Neural cell (in vitro differentiated cells): ENCODE results near the gene KCNJ12.

ENCODE experiments used
- EP300 ChIP-seq: fragments of 450-650 bp; conservative IDR thresholded peaks from 2 replicates; pipeline ENCODE4 v1.6.1; 2014; ENCODE audit warnings: antibody characterized with exemption, mild to moderate bottlenecking, moderate library complexity; ENCODE audit not compliant: poor library complexity, severe bottlenecking
- EZH2 ChIP-seq: fragments of 200-600, 300-800 bp; shearing (Covaris generic), sonication (generic); IDR thresholded peaks from 2 replicates; pipeline ENCODE4 v1.6.1; 2014; ENCODE audit warnings: antibody characterized with exemption, low read length, borderline replicate concordance, mild to moderate bottlenecking; ENCODE audit not compliant: insufficient read depth, poor library complexity, severe bottlenecking
- MXI1 ChIP-seq: fragments of 450-650 bp; conservative IDR thresholded peaks from 2 replicates; pipeline ENCODE4 v1.6.1; 2014; ENCODE audit warnings: antibody characterized with exemption, mild to moderate bottlenecking; ENCODE audit not compliant: poor library complexity, severe bottlenecking
- POLR2AphosphoS5 ChIP-seq: IDR thresholded peaks from 2 replicates; pipeline ENCODE4 v1.6.1; 2012
- SMC3 ChIP-seq: fragments of 450-650 bp; conservative IDR thresholded peaks from 2 replicates; pipeline ENCODE4 v1.6.1; 2014; ENCODE audit warnings: antibody characterized with exemption, mild to moderate bottlenecking, moderate library complexity; ENCODE audit not compliant: poor library complexity
- TF ChIP-seq, protein P1 (sequence below): fragments of 450-650 bp; IDR thresholded peaks from 2 replicates; pipeline ENCODE4 v1.5.1; 2014; ENCODE audit warnings: antibody characterized with exemption, mild to moderate bottlenecking, moderate library complexity; ENCODE audit not compliant: poor library complexity, severe bottlenecking

DNA sequence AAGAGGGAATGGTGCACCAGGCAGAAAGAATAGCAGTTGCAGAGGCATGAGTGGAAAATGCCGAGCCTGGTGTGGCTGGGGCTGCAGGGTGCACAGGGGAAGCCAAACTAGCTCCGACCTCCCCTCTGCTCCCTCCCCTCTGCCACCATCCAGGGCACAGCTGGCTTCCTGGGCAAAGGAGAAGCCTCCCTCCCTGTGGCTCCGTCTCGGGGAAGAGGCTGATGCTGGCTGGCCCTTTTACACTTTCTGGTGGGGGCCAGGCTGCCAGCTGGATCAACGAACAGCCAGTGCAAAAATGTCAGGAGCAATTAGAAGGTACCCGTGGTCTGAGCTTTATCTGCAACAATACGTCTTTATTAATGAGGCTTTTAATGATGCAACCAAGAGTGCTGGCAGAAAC, 37.1 kb upstream of the KCNJ12 start:
- TF ChIP-seq MXI1 (no peak), SMC3 (no peak), POLR2AphosphoS5 (no peak), EP300 (no peak), EZH2 (no peak)
- TF ChIP-seq, protein P1, sequence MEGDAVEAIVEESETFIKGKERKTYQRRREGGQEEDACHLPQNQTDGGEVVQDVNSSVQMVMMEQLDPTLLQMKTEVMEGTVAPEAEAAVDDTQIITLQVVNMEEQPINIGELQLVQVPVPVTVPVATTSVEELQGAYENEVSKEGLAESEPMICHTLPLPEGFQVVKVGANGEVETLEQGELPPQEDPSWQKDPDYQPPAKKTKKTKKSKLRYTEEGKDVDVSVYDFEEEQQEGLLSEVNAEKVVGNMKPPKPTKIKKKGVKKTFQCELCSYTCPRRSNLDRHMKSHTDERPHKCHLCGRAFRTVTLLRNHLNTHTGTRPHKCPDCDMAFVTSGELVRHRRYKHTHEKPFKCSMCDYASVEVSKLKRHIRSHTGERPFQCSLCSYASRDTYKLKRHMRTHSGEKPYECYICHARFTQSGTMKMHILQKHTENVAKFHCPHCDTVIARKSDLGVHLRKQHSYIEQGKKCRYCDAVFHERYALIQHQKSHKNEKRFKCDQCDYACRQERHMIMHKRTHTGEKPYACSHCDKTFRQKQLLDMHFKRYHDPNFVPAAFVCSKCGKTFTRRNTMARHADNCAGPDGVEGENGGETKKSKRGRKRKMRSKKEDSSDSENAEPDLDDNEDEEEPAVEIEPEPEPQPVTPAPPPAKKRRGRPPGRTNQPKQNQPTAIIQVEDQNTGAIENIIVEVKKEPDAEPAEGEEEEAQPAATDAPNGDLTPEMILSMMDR, result no peak
